HCT116 (cell line): ENCODE data around the gene ABCB7. TPM values are rescaled to one million over a fixed set of nuclear protein-coding genes. Genes with fewer than 3 reads are reported as not detected.
"Not testable (repeated sequence)": the region's sequence is repeated elsewhere in the genome, so short reads cannot be mapped to it uniquely, and the experiment has no call there.

Source experiments
- ATAC-seq: fragments of 200-7000 bp; cut with Tn5 transposase; 2 replicates; pipeline ENCODE4 v1.9.1; 2020; ENCODE audit warnings: mild to moderate bottlenecking, moderate library complexity
- BruUV-seq: library from RNA; stranded (reverse); fragments of 400-500 nt; replicated peaks from 2 replicates; lab custom pipeline; 2021; lab: Mats Ljungman, UMichigan
- CTCF ChIA-PET: fragments of 300-600 bp; sonication (Branson Sonifier 250); formaldehyde crosslinking; loops from one replicate; lab custom pipeline; 2021; ENCODE audit warnings: antibody characterized with exemption; lab: Charles Lee
- POLR2A ChIA-PET: fragments of 300-600, 350-600 bp; sonication (Branson Sonifier 250); formaldehyde crosslinking; loops from one replicate; lab custom pipeline; 2021; ENCODE audit warnings: antibody characterized with exemption; lab: Charles Lee
- RAD21 ChIA-PET, 2 experiments: fragments of 300-600 bp; sonication (Branson Sonifier 250); formaldehyde crosslinking; loops; one replicate each; lab custom pipeline; 2023; ENCODE audit warnings: low total read pairs in 2 of 2; ENCODE audit not compliant: uncharacterized antibody in 2 of 2, unreplicated experiment in 2 of 2, low non-redundant PET in 1 of 2; lab: Charles Lee
- DNase-seq: peaks from one replicate; pipeline ENCODE4 v3.0.0-alpha.2; 2010; ENCODE audit warnings: low read depth, low spot score
- H2AFZ ChIP-seq: fragments of 200-600 bp; shearing (Covaris generic), sonication (generic); 2 replicates; pipeline ENCODE4 v1.6.1; 2017; ENCODE audit warnings: low read depth, mixed run types, mixed read lengths, antibody characterized with exemption, low read length; ENCODE audit not compliant: poor library complexity, severe bottlenecking
- H3K27ac ChIP-seq: 2 replicates; pipeline ENCODE4 v1.5.1; 2012; ENCODE audit warnings: low read depth, low read length
- H3K27me3 ChIP-seq: fragments of 200-600 bp; sonication (generic); 2 replicates; pipeline ENCODE4 v1.6.1; 2016; ENCODE audit warnings: mixed run types, low read length, mixed read lengths; ENCODE audit not compliant: insufficient read depth
- H3K36me3 ChIP-seq, 2 experiments: fragments of 200-500 bp in 1 of 2; fragments of 200-600 bp in 1 of 2; sonication (Bioruptor generic) in 1 of 2; sonication (generic) in 1 of 2; 2 replicates each; pipeline versions ENCODE4 v1.5.1 to v1.6.1; 2014 to 2016; ENCODE audit warnings: low read length in 2 of 2, inconsistent platforms in 1 of 2, mixed read lengths in 1 of 2, mixed run types in 1 of 2; ENCODE audit not compliant: insufficient read depth in 2 of 2, control insufficient read depth in 1 of 2
- H3K4me1 ChIP-seq, 2 experiments: fragments of 200-600 bp in 1 of 2; sonication (generic) in 1 of 2; 2 replicates each; pipeline versions ENCODE4 v1.5.1 to v1.6.1; 2012 to 2017; ENCODE audit warnings: low read length in 2 of 2, inconsistent platforms in 1 of 2, mild to moderate bottlenecking in 1 of 2, mixed read lengths in 1 of 2, mixed run types in 1 of 2, moderate library complexity in 1 of 2; ENCODE audit not compliant: insufficient read depth in 2 of 2, control insufficient read depth in 1 of 2
- H3K4me2 ChIP-seq: fragments of 200-600 bp; sonication (generic); 2 replicates; pipeline ENCODE4 v1.6.1; 2017; ENCODE audit warnings: mixed run types, low read length, mixed read lengths
- H3K4me3 ChIP-seq, 2 experiments: fragments of 200-600 bp in 1 of 2; sonication (generic) in 1 of 2; replicated peaks in 1 of 2; 2 replicates each; pipeline ENCODE4 v1.5.1; 2011 to 2016; ENCODE audit warnings: low read length in 2 of 2, control low read depth in 1 of 2, low read depth in 1 of 2, mild to moderate bottlenecking in 1 of 2, mixed read lengths in 1 of 2, mixed run types in 1 of 2
- H3K79me2 ChIP-seq: fragments of 200-600 bp; sonication (generic); 2 replicates; pipeline ENCODE4 v1.6.1; 2017; ENCODE audit warnings: mild to moderate bottlenecking, mixed run types, low read length, moderate library complexity, mixed read lengths; ENCODE audit not compliant: insufficient read depth
- H3K9ac ChIP-seq: fragments of 200-600 bp; sonication (generic); 2 replicates; pipeline ENCODE4 v1.6.1; 2016; ENCODE audit warnings: low read length, mixed read lengths
- H3K9me2 ChIP-seq: fragments of 200-600 bp; sonication (generic), shearing (Covaris generic); 2 replicates; pipeline ENCODE4 v1.6.1; 2017; ENCODE audit warnings: mixed run types, mild to moderate bottlenecking, moderate library complexity; ENCODE audit not compliant: insufficient read depth
- H3K9me3 ChIP-seq, 2 experiments: fragments of 200-500 bp in 1 of 2; fragments of 200-600 bp in 1 of 2; sonication (Bioruptor generic) in 1 of 2; sonication (generic) in 1 of 2; 2 replicates each; pipeline ENCODE4 v1.6.1; 2014 to 2017; ENCODE audit warnings: low read length in 2 of 2, mixed read lengths in 2 of 2, inconsistent platforms in 1 of 2, low read depth in 1 of 2, mild to moderate bottlenecking in 1 of 2, mixed run types in 1 of 2, moderate library complexity in 1 of 2; ENCODE audit not compliant: control insufficient read depth in 1 of 2, insufficient read depth in 1 of 2
- H4K20me1 ChIP-seq: fragments of 200-600 bp; sonication (generic), shearing (Covaris generic); 2 replicates; pipeline ENCODE4 v1.6.1; 2017; ENCODE audit warnings: mixed run types, mild to moderate bottlenecking, moderate library complexity; ENCODE audit not compliant: insufficient read depth
- EGR1 ChIP-seq: IDR thresholded peaks from 2 replicates; pipeline ENCODE4 v1.6.1; 2012; ENCODE audit warnings: low read depth
- EZH2phosphoT487 ChIP-seq: fragments of 200-600 bp; IDR thresholded peaks from 2 replicates; pipeline ENCODE4 v1.6.1; 2018; ENCODE audit warnings: antibody characterized with exemption, borderline replicate concordance
- FOSL1 ChIP-seq: IDR thresholded peaks from 2 replicates; pipeline ENCODE4 v1.6.1; 2012; ENCODE audit warnings: low read depth
- POLR2AphosphoS5 ChIP-seq: IDR thresholded peaks from 2 replicates; pipeline ENCODE4 v1.6.1; 2011; ENCODE audit warnings: mild to moderate bottlenecking, low read depth, low read length, moderate library complexity
- RAD21 ChIP-seq: IDR thresholded peaks from 2 replicates; pipeline ENCODE4 v1.6.1; 2012; ENCODE audit warnings: low read depth, mild to moderate bottlenecking
- intact Hi-C: fragments of 100-400 bp; cut with micrococcal nuclease; formaldehyde crosslinking; loops from 2 replicates; pipeline ENCODE4 v1.10.0; 2022
- total RNA-seq: library from RNA; stranded (reverse); gene quantifications from one replicate; pipeline ENCODE4 v1.2.1, GENCODE V29; 2021; ENCODE audit not compliant: unreplicated experiment

The ABCB7 gene
- total RNA-seq, 1 experiment from 2014 or later, result 24.6 TPM

GRCh38 chrX:75045369-75045768 lies 110.7 kb downstream of the ABCB7 start:
- Histone ChIP-seq H3K27me3 (no peaks in the 10 kb centered on the region), H4K20me1 (no peaks in the 10 kb centered on the region), H3K4me2 (no peak overlapping the region), H3K9ac (no peak overlapping the region), H2AFZ (no peak overlapping the region), H3K4me3 (no peak overlapping the region), H3K36me3 (no peaks in the 10 kb centered on the region), H3K79me2 (no peaks in the 10 kb centered on the region), H3K9me2 (no peaks in the 10 kb centered on the region), H3K9me3 (no peaks in the 10 kb centered on the region), H3K4me1 (no peaks in the 10 kb centered on the region), H3K27ac (no peak overlapping the region)
- no TSS peak for BruUV-seq
- ChIA-PET RAD21 (no interaction called here), CTCF (no interaction called here), POLR2A (no interaction called here)
- ATAC-seq (no peak), DNase-seq (no peak)
- intact Hi-C loops, result no loop called here
- TF ChIP-seq EGR1 (no peak), RAD21 (no peak), POLR2AphosphoS5 (no peak), FOSL1 (no peak), EZH2phosphoT487 (no peak)

DNA sequence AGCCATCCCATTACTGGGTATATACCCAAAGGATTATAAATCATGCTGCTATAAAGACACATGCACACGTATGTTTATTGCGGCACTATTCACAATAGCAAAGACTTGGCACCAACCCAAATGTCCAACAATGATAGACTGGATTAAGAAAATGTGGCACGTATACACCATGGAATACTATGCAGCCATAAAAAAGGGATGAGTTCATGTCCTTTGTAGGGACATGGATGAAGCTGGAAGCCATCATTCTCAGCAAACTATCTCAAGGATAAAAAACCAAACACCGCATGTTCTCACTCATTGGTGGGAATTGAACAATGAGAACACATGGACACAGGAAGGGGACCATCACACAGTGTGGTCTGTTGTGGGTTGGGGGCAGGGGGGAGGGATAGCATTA lies 111.9 kb downstream of the ABCB7 start:
- H4K20me1 ChIP-seq, intact Hi-C loops, H3K9ac ChIP-seq, CTCF ChIA-PET, H3K79me2 ChIP-seq, H3K4me2 ChIP-seq, H3K27ac ChIP-seq, RAD21 ChIA-PET, POLR2A ChIA-PET, H3K4me3 ChIP-seq, H3K36me3 ChIP-seq, H3K27me3 ChIP-seq, H2AFZ ChIP-seq, BruUV-seq, H3K4me1 ChIP-seq, H3K9me2 ChIP-seq, H3K9me3 ChIP-seq, DNase-seq, ATAC-seq: not testable (repeated sequence)
